HG03575 (cell line): Measurements from ENCODE around the gene PRKAG2.

Source experiments
- ATAC-seq: cut with Tn5 transposase; IDR thresholded peaks from one replicate; pipeline ENCODE4 v1.9.1; 2021; ENCODE audit not compliant: unreplicated experiment, insufficient number of reproducible peaks, low FRiP score; ENCODE audit errors: extremely low read depth

The PRKAG2 gene

GRCh38 chr7:151902311-151902710 is 25.4 kb upstream of the PRKAG2 start:
- ATAC-seq = no peak

- no peak for ATAC-seq
These were observed 24.9 kb upstream of the PRKAG2 start for GRCh38 chr7:151901828-151902227.

- ATAC-seq = no peak
These were observed 24.2 kb upstream of the PRKAG2 start for GRCh38 chr7:151900986-151901621.

GRCh38 chr7:151900591-151900985 is 23.7 kb upstream of the PRKAG2 start:
- ATAC-seq = no peak

GRCh38 chr7:151899513-151900360 is 22.8 kb upstream of the PRKAG2 start:
- no peak for ATAC-seq

- no peak for ATAC-seq
These were observed 21.2 kb upstream of the PRKAG2 start for GRCh38 chr7:151897951-151898686.

- no peak for ATAC-seq
These were observed 20.3 kb upstream of the PRKAG2 start for GRCh38 chr7:151897161-151897731.

- ATAC-seq = no peak
These were observed 19.6 kb upstream of the PRKAG2 start for GRCh38 chr7:151896486-151896885.

- no peak for ATAC-seq
These were observed 19.2 kb upstream of the PRKAG2 start for GRCh38 chr7:151896086-151896485.

- no peak for ATAC-seq
These were observed 18.7 kb upstream of the PRKAG2 start for GRCh38 chr7:151895631-151896031.

GRCh38 chr7:151895008-151895630 is 18.2 kb upstream of the PRKAG2 start:
- no peak for ATAC-seq

GRCh38 chr7:151894111-151895007 is 17.4 kb upstream of the PRKAG2 start:
- ATAC-seq = no peak

- no peak for ATAC-seq
These were observed 16.5 kb upstream of the PRKAG2 start for GRCh38 chr7:151893405-151893923.

GRCh38 chr7:151891753-151892152 is 14.8 kb upstream of the PRKAG2 start:
- no peak for ATAC-seq

GRCh38 chr7:151891182-151891581 is 14.3 kb upstream of the PRKAG2 start:
- ATAC-seq = no peak

- no peak for ATAC-seq
These were observed 13.6 kb upstream of the PRKAG2 start for GRCh38 chr7:151890355-151891004.
